HG02571 (cell line): ENCODE data around the gene HJV.

Experiments
- ATAC-seq: cut with Tn5 transposase; IDR thresholded peaks from one replicate; pipeline ENCODE4 v1.9.1; 2021; ENCODE audit warnings: mild to moderate bottlenecking, moderate library complexity; ENCODE audit not compliant: unreplicated experiment

The HJV gene

GRCh38 chr1:146022403-146023127, 1.0 kb upstream of the HJV start:
- ATAC-seq = no peak

- ATAC-seq = no peak
Measured at GRCh38 chr1:146021050-146021445, 487 bp downstream of the HJV start.

GRCh38 chr1:146020058-146021049, 1.2 kb downstream of the HJV start:
- ATAC-seq = no peak

GRCh38 chr1:146019231-146020057, 2.1 kb downstream of the HJV start:
- ATAC-seq = no peak

- no peak for ATAC-seq
Measured at GRCh38 chr1:146016891-146017290, 4.6 kb downstream of the HJV start.

- no peak for ATAC-seq
Measured at GRCh38 chr1:146013559-146013922, 8.0 kb downstream of the HJV start.

- ATAC-seq = no peak
Measured at GRCh38 chr1:146012703-146013558, 8.6 kb downstream of the HJV start.

GRCh38 chr1:146010126-146010738, 11.3 kb downstream of the HJV start:
- no peak for ATAC-seq

GRCh38 chr1:146007489-146008133, 13.9 kb downstream of the HJV start:
- no peak for ATAC-seq

GRCh38 chr1:146001709-146002108, 19.8 kb downstream of the HJV start:
- ATAC-seq = no peak

GRCh38 chr1:145999321-146000024, 22.1 kb downstream of the HJV start:
- no peak for ATAC-seq

GRCh38 chr1:145997718-145998023, 23.9 kb downstream of the HJV start:
- ATAC-seq = no peak

GRCh38 chr1:145997016-145997717, 24.4 kb downstream of the HJV start:
- ATAC-seq = peak; percentile 33

- peak; percentile 89 for ATAC-seq
Measured at GRCh38 chr1:145996433-145997015, 25.0 kb downstream of the HJV start, which contains the start of gene TXNIP. TSS of gene TXNIP (minus strand) at chr1:145996579. CDS start at chr1:145996266, 313 bp downstream.

GRCh38 chr1:145995964-145996432, 25.5 kb downstream of the HJV start:
- ATAC-seq = no peak

GRCh38 chr1:145995148-145995881, 26.2 kb downstream of the HJV start:
- ATAC-seq = no peak
